NT2/D1 (cell line): Measurements from ENCODE around the gene TMEM132D.

ENCODE experiments used
- DNase-seq: peaks from one replicate; pipeline ENCODE4 v3.0.0-alpha.2; 2011; ENCODE audit warnings: low read depth, low spot score
- H3K27me3 ChIP-seq: 2 replicates; pipeline ENCODE4 v1.6.0; 2011; ENCODE audit warnings: mild to moderate bottlenecking; ENCODE audit not compliant: insufficient read length, insufficient read depth
- H3K36me3 ChIP-seq: 2 replicates; pipeline ENCODE4 v1.6.1; 2011; ENCODE audit warnings: mild to moderate bottlenecking, low read length, mixed read lengths; ENCODE audit not compliant: insufficient read depth, insufficient read length
- H3K4me1 ChIP-seq: 2 replicates; pipeline ENCODE4 v1.5.1; 2011; ENCODE audit not compliant: insufficient read depth, insufficient read length
- H3K4me3 ChIP-seq: 2 replicates; pipeline ENCODE4 v1.5.1; 2011; ENCODE audit warnings: low read depth; ENCODE audit not compliant: insufficient read length
- H3K9ac ChIP-seq: 2 replicates; pipeline ENCODE4 v1.6.0; 2011; ENCODE audit warnings: low read depth; ENCODE audit not compliant: insufficient read length
- H3K9me3 ChIP-seq: 2 replicates; pipeline ENCODE4 v1.5.1; 2011; ENCODE audit warnings: mild to moderate bottlenecking, low read length; ENCODE audit not compliant: insufficient read depth
- SUZ12 ChIP-seq: IDR thresholded peaks from 2 replicates; pipeline ENCODE4 v1.6.1; 2011; ENCODE audit not compliant: insufficient read length, insufficient read depth; ENCODE audit errors: extremely low read depth
- YY1 ChIP-seq: IDR thresholded peaks from 2 replicates; pipeline ENCODE4 v1.6.1; 2011; ENCODE audit not compliant: insufficient read length, insufficient read depth
- ZNF274 ChIP-seq: IDR thresholded peaks from 2 replicates; pipeline ENCODE4 v1.6.1; 2011; ENCODE audit warnings: mild to moderate bottlenecking, low read depth, low read length

TMEM132D gene

GRCh38 chr12:129592449-129592848, 311.4 kb downstream of the TMEM132D start:
- no peak for DNase-seq
- no peak for TF ChIP-seq YY1
- no peak for TF ChIP-seq SUZ12
- TF ChIP-seq ZNF274: no peak
- H3K36me3 ChIP-seq: no peaks in the 10 kb centered on the region
- H3K4me3 ChIP-seq: no peak overlapping the region
- no peaks in the 10 kb centered on the region for H3K27me3 ChIP-seq
- no peak overlapping the region for H3K9ac ChIP-seq
- no peaks in the 10 kb centered on the region for H3K4me1 ChIP-seq
- peaks cover 5% of the 10 kb centered on the region; the same call in 1 of the 2 replicates for H3K9me3 ChIP-seq

GRCh38 chr12:129589503-129589902, 314.3 kb downstream of the TMEM132D start:
- no peak for TF ChIP-seq ZNF274
- TF ChIP-seq YY1: no peak
- no peak for TF ChIP-seq SUZ12
- Histone ChIP-seq H3K36me3 (no peaks in the 10 kb centered on the region), H3K27me3 (no peaks in the 10 kb centered on the region), H3K4me1 (no peaks in the 10 kb centered on the region), H3K4me3 (no peak overlapping the region), H3K9me3 (no peaks in the 10 kb centered on the region), H3K9ac (no peak overlapping the region)
- no peak for DNase-seq

GRCh38 chr12:129588142-129588541, 315.7 kb downstream of the TMEM132D start:
- Histone ChIP-seq H3K36me3 (no peaks in the 10 kb centered on the region), H3K9ac (no peak overlapping the region), H3K9me3 (no peaks in the 10 kb centered on the region), H3K4me1 (no peaks in the 10 kb centered on the region), H3K27me3 (no peaks in the 10 kb centered on the region), H3K4me3 (no peak overlapping the region)
- DNase-seq: no peak
- TF ChIP-seq ZNF274 (no peak), YY1 (no peak), SUZ12 (no peak)

- H3K9ac ChIP-seq: no peak overlapping the region
- DNase-seq: no peak
- TF ChIP-seq YY1 (no peak), SUZ12 (no peak), ZNF274 (no peak)
- H3K36me3 ChIP-seq: no peaks in the 10 kb centered on the region
- H3K27me3 ChIP-seq: no peaks in the 10 kb centered on the region
- no peak overlapping the region for H3K4me3 ChIP-seq
- no peaks in the 10 kb centered on the region for H3K4me1 ChIP-seq
- no peaks in the 10 kb centered on the region for H3K9me3 ChIP-seq
Observed at GRCh38 chr12:129585296-129585695, 318.5 kb downstream of the TMEM132D start.

GRCh38 chr12:129579879-129580278, 323.9 kb downstream of the TMEM132D start:
- Histone ChIP-seq H3K9ac (no peak overlapping the region), H3K9me3 (no peaks in the 10 kb centered on the region), H3K4me3 (no peak overlapping the region), H3K36me3 (no peaks in the 10 kb centered on the region), H3K27me3 (no peaks in the 10 kb centered on the region), H3K4me1 (no peaks in the 10 kb centered on the region)
- DNase-seq: no peak
- TF ChIP-seq YY1 (no peak), ZNF274 (no peak), SUZ12 (no peak)

- no peaks in the 10 kb centered on the region for H3K36me3 ChIP-seq
- peaks cover 2% of the 10 kb centered on the region for H3K4me1 ChIP-seq
- no peaks in the 10 kb centered on the region for H3K9me3 ChIP-seq
- no peak for DNase-seq
- TF ChIP-seq SUZ12 (no peak), ZNF274 (no peak), YY1 (no peak)
- H3K27me3 ChIP-seq: no peaks in the 10 kb centered on the region
- no peak overlapping the region for H3K9ac ChIP-seq
- no peak overlapping the region for H3K4me3 ChIP-seq
Observed at GRCh38 chr12:129571901-129572494, 331.8 kb downstream of the TMEM132D start.

GRCh38 chr12:129570796-129571400, 332.9 kb downstream of the TMEM132D start:
- Histone ChIP-seq H3K27me3 (no peaks in the 10 kb centered on the region), H3K4me3 (no peak overlapping the region), H3K9me3 (0 out of 2 replicates have a peak, but pooled peaks cover under 1% of the 10 kb centered on the region), H3K4me1 (peaks cover 2% of the 10 kb centered on the region), H3K9ac (no peak overlapping the region), H3K36me3 (no peaks in the 10 kb centered on the region)
- TF ChIP-seq SUZ12: no peak
- TF ChIP-seq ZNF274: no peak
- no peak for TF ChIP-seq YY1
- DNase-seq: no peak
